ENCODE results near the gene PCSK4. TPM values are rescaled to one million over a fixed set of nuclear protein-coding genes. Genes with fewer than 3 reads are reported as not detected.
A peak's percentile ranks its signal among the peaks of the same experiment; 100 is the strongest.

PCSK4 gene
- total RNA-seq, 1 experiment from 2014 or later = 9.1 TPM

- Histone ChIP-seq H2AFZ (ENCODE audit: low read length) (no peak overlapping the region), H3K79me1 (ENCODE audit: insufficient read depth, low read depth, low read length, poor library complexity, severe bottlenecking) (no peaks in the 10 kb centered on the region), H3K18ac (ENCODE audit: insufficient read length, low read depth, low read length) (peak overlapping the region; percentile 39), H2AK5ac (ENCODE audit: insufficient read length, low read length) (no peak overlapping the region), H4K91ac (ENCODE audit: insufficient read length, low read depth, low read length) (no peak overlapping the region), H3K56ac (ENCODE audit: insufficient read length, low read depth, low read length) (no peak overlapping the region), H4K8ac (replicated peaks; ENCODE audit: insufficient read length, low read depth, low read length) (no peak overlapping the region), H2BK20ac (ENCODE audit: low read depth, low read length, poor library complexity, severe bottlenecking) (no peak overlapping the region), H3K4ac (ENCODE audit: low read depth, low read length) (no peak overlapping the region), H4K20me1 (ENCODE audit: control insufficient read depth, insufficient read depth, insufficient read length) (no peaks in the 10 kb centered on the region), H3K23me2 (ENCODE audit: insufficient read length, low read depth, low read length, poor library complexity, severe bottlenecking) (peaks cover 11% of the 10 kb centered on the region), H3K14ac (ENCODE audit: insufficient read depth, low read length) (no peak overlapping the region), H2BK12ac (ENCODE audit: insufficient read length, low read depth, low read length) (no peak overlapping the region), H2BK15ac (ENCODE audit: low read depth, low read length) (no peak overlapping the region), H3K27ac (ENCODE audit: insufficient read length, low read depth, low read length) (no peak overlapping the region), H4K5ac (ENCODE audit: insufficient read length, low read depth, low read length) (no peak overlapping the region), H2BK5ac (ENCODE audit: insufficient read length, low read length) (no peak overlapping the region), H3K4me1 (ENCODE audit: insufficient read depth, low read length) (no peaks in the 10 kb centered on the region), H3K4me2 (ENCODE audit: insufficient read depth, insufficient read length, low read length) (peak overlapping the region; percentile 3), H3K23ac (ENCODE audit: insufficient read length, low read depth, low read length) (no peak overlapping the region), H3K27me3 (ENCODE audit: insufficient read depth, low read length) (no peaks in the 10 kb centered on the region; the same call in 1 of the 2 replicates), H3K79me2 (ENCODE audit: insufficient read depth, low read length) (no peaks in the 10 kb centered on the region), H2BK120ac (ENCODE audit: low read depth, low read length, poor library complexity, severe bottlenecking) (no peak overlapping the region), H3K9ac (ENCODE audit: extremely low read depth, insufficient read length, low read length) (no peak overlapping the region), H3K9me3 (ENCODE audit: control insufficient read depth, low read depth, low read length) (no peaks in the 10 kb centered on the region), H3T11ph (ENCODE audit: low read length) (no peak overlapping the region)
- WGBS (ENCODE audit: extremely low coverage, insufficient read length, low lambda C conversion rate) = no CpG with 5 or more reads among the region's 49 CpGs
- Mint-ChIP-seq H3K4me3 (peak overlapping the region in 1 of 2 experiments; percentile 54; a peak in 2 of 5 replicates), H3K9me3 (peaks cover 7 to 16% of the 10 kb centered on the region in 2 experiments), H3K36me3 (ENCODE audit: insufficient read depth in 1 of 3, low read depth in 3 of 3) (no peaks in the 10 kb centered on the region), H3K27me3 (ENCODE audit: low read depth) (peaks cover 56% of the 10 kb centered on the region), H3K27ac (no peak overlapping the region), H3K4me1 (peaks cover 0 to 12% of the 10 kb centered on the region in 2 experiments; a peak in 3 of 4 replicates)
- peak; percentile 79 for DNase-seq
- TF ChIP-seq CTCF (conservative IDR thresholded peaks at IDR 0.05) = peak; percentile 96
Measured at GRCh38 chr19:1503089-1503924, 13.2 kb upstream of the PCSK4 start.
